Erythroblast (primary cell): ENCODE data around the gene SPNS3.

Experiments
- GATA1 ChIP-seq: IDR thresholded peaks from 2 replicates; pipeline ENCODE4 v1.6.1; 2011; ENCODE audit warnings: low read depth, mild to moderate bottlenecking, control low read depth, low read length, moderate library complexity
- POLR2A ChIP-seq: IDR thresholded peaks from 2 replicates; pipeline ENCODE4 v1.6.1; 2011; ENCODE audit warnings: mild to moderate bottlenecking, low read length

GRCh38 chr17:4520894-4521600 lies 87.3 kb downstream of the SPNS3 start:
- TF ChIP-seq POLR2A (no peak), GATA1 (no peak)
